BLaER1 (cell line): Measurements from ENCODE around the gene SFT2D3.
"Not testable (repeated sequence)": the region's sequence is repeated elsewhere in the genome, so short reads cannot be mapped to it uniquely, and the experiment has no call there.

Experiments used
- H3K27ac ChIP-seq: shearing (Covaris generic); formaldehyde crosslinking; 2 replicates; pipeline ENCODE4 v1.8.1; 2022
- H3K27me3 ChIP-seq: shearing (Covaris generic); formaldehyde crosslinking; 2 replicates; pipeline ENCODE4 v1.8.1; 2022
- H3K36me3 ChIP-seq: shearing (Covaris generic); formaldehyde crosslinking; 2 replicates; pipeline ENCODE4 v1.8.1; 2022
- H3K4me1 ChIP-seq: shearing (Covaris generic); formaldehyde crosslinking; 2 replicates; pipeline ENCODE4 v1.8.1; 2022
- H3K4me2 ChIP-seq: shearing (Covaris generic); formaldehyde crosslinking; 2 replicates; pipeline ENCODE4 v1.8.1; 2022
- H3K4me3 ChIP-seq: shearing (Covaris generic); formaldehyde crosslinking; 2 replicates; pipeline ENCODE4 v1.8.1; 2022
- H3K9ac ChIP-seq: shearing (Covaris generic); formaldehyde crosslinking; 2 replicates; pipeline ENCODE4 v1.8.1; 2022
- H3K9me3 ChIP-seq: shearing (Covaris generic); formaldehyde crosslinking; 2 replicates; pipeline ENCODE4 v1.8.1; 2022
- H4K20me1 ChIP-seq: shearing (Covaris generic); formaldehyde crosslinking; 2 replicates; pipeline ENCODE4 v1.8.1; 2022
- Cebpa-rat ChIP-seq: shearing (Covaris generic); IDR thresholded peaks from 2 replicates; pipeline ENCODE4 v1.8.1; 2022

The SFT2D3 gene

GRCh38 chr2:127739800-127740199 is 38.5 kb downstream of the SFT2D3 start:
- Histone ChIP-seq H3K4me2 (no peak overlapping the region), H3K9me3 (no peaks in the 10 kb centered on the region), H3K27ac (no peak overlapping the region), H4K20me1 (no peaks in the 10 kb centered on the region), H3K4me1 (no peaks in the 10 kb centered on the region), H3K27me3 (no peaks in the 10 kb centered on the region), H3K4me3 (no peak overlapping the region), H3K36me3 (peaks cover 67% of the 10 kb centered on the region), H3K9ac (no peak overlapping the region)
- no peak for TF ChIP-seq Cebpa-rat

DNA sequence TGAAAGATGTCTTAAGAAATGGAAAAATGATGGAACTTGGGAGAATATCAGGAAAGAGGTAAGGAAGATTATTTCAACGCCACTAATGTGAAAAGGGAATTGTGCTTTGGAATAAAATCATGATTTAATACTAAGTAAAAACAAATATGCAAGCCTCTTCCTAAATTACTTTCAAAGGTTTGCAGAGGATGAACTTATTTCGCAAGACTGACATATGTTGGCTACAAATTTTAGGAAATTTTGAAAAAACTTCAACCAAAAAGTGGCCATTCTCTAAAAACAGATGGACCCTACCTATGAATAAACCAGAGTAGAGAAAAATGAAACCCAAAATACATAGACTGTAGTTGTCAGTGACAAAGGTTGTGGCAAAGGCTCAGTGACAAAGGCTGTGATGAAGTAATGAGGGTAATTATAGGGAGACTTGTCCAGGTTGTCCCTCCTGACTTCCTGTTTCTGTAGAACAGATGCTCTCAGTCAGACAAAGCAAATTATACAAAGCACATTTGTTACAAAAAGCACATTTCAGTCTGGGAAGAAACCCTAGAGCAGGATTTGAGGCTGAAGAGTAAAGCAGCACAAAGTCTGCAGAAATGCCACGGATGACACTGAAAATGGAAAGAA is 39.5 kb downstream of the SFT2D3 start:
- Histone ChIP-seq H3K4me1 (no peaks in the 10 kb centered on the region), H3K36me3 (peaks cover 76% of the 10 kb centered on the region), H3K27ac (no peak overlapping the region), H3K9me3 (no peaks in the 10 kb centered on the region), H3K4me3 (no peak overlapping the region), H4K20me1 (no peaks in the 10 kb centered on the region), H3K4me2 (no peak overlapping the region), H3K27me3 (no peaks in the 10 kb centered on the region), H3K9ac (no peak overlapping the region)
- TF ChIP-seq Cebpa-rat, result peak; percentile 54; the same call in 1 of the 2 replicates

DNA sequence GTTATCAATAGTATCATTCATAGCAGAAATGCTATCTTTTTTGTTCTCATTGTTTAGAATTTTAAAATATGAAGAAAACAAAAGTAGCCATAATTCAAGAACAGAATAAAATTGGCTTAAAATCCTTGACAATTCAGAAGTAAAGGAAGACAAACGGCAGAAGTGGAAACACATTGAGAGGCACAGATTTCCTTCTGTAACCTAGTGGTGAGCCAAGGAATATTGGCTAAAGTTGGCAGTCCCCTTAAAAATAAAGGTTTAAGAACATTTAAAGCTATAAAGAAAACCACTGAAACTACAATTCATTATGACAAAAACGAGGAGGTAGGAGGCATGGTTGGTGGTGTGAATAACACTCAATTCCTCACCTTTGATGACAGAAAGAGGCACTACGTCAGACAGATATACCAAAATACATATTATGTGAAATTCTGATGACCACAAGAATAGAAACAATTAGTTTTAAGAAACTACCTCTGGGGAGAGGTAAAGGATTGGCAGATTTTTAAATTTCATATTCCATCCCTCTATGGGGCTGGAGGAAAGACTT is 42.3 kb downstream of the SFT2D3 start:
- Histone ChIP-seq H3K4me2 (no peak overlapping the region), H3K4me1 (no peaks in the 10 kb centered on the region), H3K4me3 (no peak overlapping the region), H3K27ac (no peak overlapping the region), H3K9me3 (no peaks in the 10 kb centered on the region), H3K27me3 (no peaks in the 10 kb centered on the region), H4K20me1 (no peaks in the 10 kb centered on the region), H3K36me3 (peaks cover 80% of the 10 kb centered on the region), H3K9ac (no peak overlapping the region)
- TF ChIP-seq Cebpa-rat, result no peak

- Histone ChIP-seq H4K20me1 (no peaks in the 10 kb centered on the region), H3K27ac (no peak overlapping the region), H3K27me3 (no peaks in the 10 kb centered on the region), H3K9ac (no peak overlapping the region), H3K36me3 (peaks cover 71% of the 10 kb centered on the region), H3K4me3 (no peak overlapping the region), H3K4me1 (no peaks in the 10 kb centered on the region; the same call in 1 of the 2 replicates), H3K9me3 (no peaks in the 10 kb centered on the region), H3K4me2 (no peak overlapping the region)
- TF ChIP-seq Cebpa-rat, result no peak
Observed at GRCh38 chr2:127747621-127748020, 46.3 kb downstream of the SFT2D3 start.

- H3K9ac ChIP-seq, H3K9me3 ChIP-seq, H3K4me2 ChIP-seq, H3K27me3 ChIP-seq, H3K27ac ChIP-seq, H3K4me3 ChIP-seq, H4K20me1 ChIP-seq, H3K4me1 ChIP-seq: not testable (repeated sequence)
- H3K36me3 ChIP-seq, result peaks cover 70% of the 10 kb centered on the region
Observed at GRCh38 chr2:127749537-127749936, 48.2 kb downstream of the SFT2D3 start.

- TF ChIP-seq Cebpa-rat, result no peak
- no peaks in the 10 kb centered on the region for H3K9me3 ChIP-seq
Observed at GRCh38 chr2:127753374-127753773, 52.1 kb downstream of the SFT2D3 start.

GRCh38 chr2:127754186-127754585 is 52.9 kb downstream of the SFT2D3 start:
- no peak for TF ChIP-seq Cebpa-rat
- Histone ChIP-seq H3K9ac (no peak overlapping the region), H3K4me2 (no peak overlapping the region), H3K9me3 (no peaks in the 10 kb centered on the region), H3K27me3 (no peaks in the 10 kb centered on the region), H4K20me1 (no peaks in the 10 kb centered on the region), H3K4me3 (no peak overlapping the region), H3K36me3 (peaks cover 54% of the 10 kb centered on the region), H3K27ac (no peak overlapping the region), H3K4me1 (no peaks in the 10 kb centered on the region; the same call in 1 of the 2 replicates)

More at GRCh38 chr2:127753374-127753773, 52.1 kb downstream of the SFT2D3 start:
- H3K4me3 ChIP-seq, result no peak overlapping the region
- H3K27ac ChIP-seq, result no peak overlapping the region
- H3K4me2 ChIP-seq, result no peak overlapping the region
- peaks cover 55% of the 10 kb centered on the region for H3K36me3 ChIP-seq
- H3K9ac ChIP-seq, result no peak overlapping the region
- no peaks in the 10 kb centered on the region for H4K20me1 ChIP-seq
- H3K27me3 ChIP-seq, result no peaks in the 10 kb centered on the region
- H3K4me1 ChIP-seq, result no peaks in the 10 kb centered on the region; the same call in 1 of the 2 replicates
